HEK293T (cell line): Measurements from ENCODE around the gene PCBP3.

Source experiments
- CTCF ChIA-PET: fragments of 350-600 bp; formaldehyde crosslinking; extraction: SDS; loops from one replicate; lab custom pipeline; 2021; ENCODE audit warnings: antibody characterized with exemption, inconsistent platforms; lab: Yijun Ruan, JAX
- POLR2A ChIA-PET: fragments of 350-600 bp; formaldehyde crosslinking; extraction: SDS; loops from one replicate; lab custom pipeline; 2020; ENCODE audit warnings: antibody characterized with exemption, inconsistent platforms; lab: Yijun Ruan, JAX
- DNase-seq: peaks from one replicate; pipeline ENCODE4 v3.0.0; 2012; ENCODE audit warnings: mixed read lengths; ENCODE audit errors: extremely low spot score
- ARNT ChIP-seq: fragments of 450-650 bp; IDR thresholded peaks from 2 replicates; pipeline ENCODE4 v1.6.1; 2017; ENCODE audit warnings: mild to moderate bottlenecking
- BHLHE40 ChIP-seq: fragments of 450-650 bp; IDR thresholded peaks from 2 replicates; pipeline ENCODE4 v1.6.1; 2016; ENCODE audit warnings: mild to moderate bottlenecking, moderate library complexity, borderline replicate concordance
- CTBP1 ChIP-seq: fragments of 450-650 bp; IDR thresholded peaks from 2 replicates; pipeline ENCODE4 v1.6.1; 2016; ENCODE audit warnings: borderline replicate concordance
- ELF4 ChIP-seq: fragments of 450-650 bp; IDR thresholded peaks from 2 replicates; pipeline ENCODE4 v1.6.1; 2017; ENCODE audit warnings: antibody characterized with exemption
- FOXA1 ChIP-seq: fragments of 450-650 bp; IDR thresholded peaks from 2 replicates; pipeline ENCODE4 v1.6.1; 2016; ENCODE audit warnings: mild to moderate bottlenecking
- FOXK2 ChIP-seq: fragments of 450-650 bp; IDR thresholded peaks from 2 replicates; pipeline ENCODE4 v1.6.1; 2016; ENCODE audit warnings: mild to moderate bottlenecking
- FOXM1 ChIP-seq: fragments of 450-650 bp; IDR thresholded peaks from 2 replicates; pipeline ENCODE4 v1.6.1; 2017; ENCODE audit warnings: mild to moderate bottlenecking, borderline replicate concordance
- HDGF ChIP-seq: fragments of 450-650 bp; IDR thresholded peaks from 2 replicates; pipeline ENCODE4 v1.6.1; 2017; ENCODE audit warnings: antibody characterized with exemption, borderline replicate concordance
- L3MBTL2 ChIP-seq: fragments of 450-650 bp; conservative IDR thresholded peaks from 2 replicates; pipeline ENCODE4 v1.6.1; 2016; ENCODE audit warnings: mild to moderate bottlenecking
- LEF1 ChIP-seq: fragments of 450-650 bp; IDR thresholded peaks from 2 replicates; pipeline ENCODE4 v1.6.1; 2017; ENCODE audit warnings: mild to moderate bottlenecking, borderline replicate concordance
- NFRKB ChIP-seq: fragments of 450-650 bp; IDR thresholded peaks from 2 replicates; pipeline ENCODE4 v1.6.1; 2016; ENCODE audit warnings: mild to moderate bottlenecking, moderate library complexity
- PKNOX1 ChIP-seq: fragments of 450-650 bp; IDR thresholded peaks from 2 replicates; pipeline ENCODE4 v1.6.1; 2016
- SP1 ChIP-seq: fragments of 450-650 bp; IDR thresholded peaks from 2 replicates; pipeline ENCODE4 v1.6.1; 2017
- SUZ12 ChIP-seq: fragments of 450-650 bp; IDR thresholded peaks from 2 replicates; pipeline ENCODE4 v1.6.1; 2016; ENCODE audit warnings: mild to moderate bottlenecking
- TARDBP ChIP-seq: fragments of 450-650 bp; IDR thresholded peaks from 2 replicates; pipeline ENCODE4 v1.6.1; 2016
- ZNF384 ChIP-seq: fragments of 450-650 bp; IDR thresholded peaks from 2 replicates; pipeline ENCODE4 v1.6.1; 2016

Gene PCBP3

GRCh38 chr21:45792682-45793383 lies 149.3 kb downstream of the PCBP3 start:
- DNase-seq = no peak
- CTCF ChIA-PET = no interaction called here
- no peak for TF ChIP-seq SP1
- POLR2A ChIA-PET = no interaction called here

- TF ChIP-seq FOXA1 = no peak
- TF ChIP-seq L3MBTL2 = no peak
- DNase-seq = no peak
- ChIA-PET POLR2A (no interaction called here), CTCF (no interaction called here)
Observed at GRCh38 chr21:45794027-45794426, 150.5 kb downstream of the PCBP3 start.

- no peak for TF ChIP-seq CTBP1
- TF ChIP-seq HDGF = no peak
- no peak for TF ChIP-seq TARDBP
- DNase-seq = no peak
- CTCF ChIA-PET = interaction anchor here (0.7 kb wide), 1 partner anchor 144 kb away, joined by 3 read pairs; no protein-coding TSS in a partner anchor
- POLR2A ChIA-PET = no interaction called here
Observed at GRCh38 chr21:45796003-45796402, 152.5 kb downstream of the PCBP3 start.

- no peak for TF ChIP-seq PKNOX1
- TF ChIP-seq ARNT = no peak
- TF ChIP-seq CTBP1 = no peak
- TF ChIP-seq SUZ12 = no peak
- TF ChIP-seq NFRKB = no peak
- no peak for TF ChIP-seq BHLHE40
- no peak for TF ChIP-seq FOXM1
- no peak for TF ChIP-seq TARDBP
- ChIA-PET POLR2A (no interaction called here), CTCF (no interaction called here)
- no peak for DNase-seq
Observed at GRCh38 chr21:45797338-45797737, 153.8 kb downstream of the PCBP3 start.

- no peak for DNase-seq
- TF ChIP-seq FOXA1 = no peak
- no peak for TF ChIP-seq ARNT
- ChIA-PET POLR2A (no interaction called here), CTCF (no interaction called here)
Observed at GRCh38 chr21:45799765-45800338, 156.3 kb downstream of the PCBP3 start.

GRCh38 chr21:45800339-45801080 lies 157.0 kb downstream of the PCBP3 start:
- CTCF ChIA-PET = no interaction called here
- TF ChIP-seq ZNF384 = no peak
- TF ChIP-seq HDGF = no peak
- no peak for TF ChIP-seq FOXM1
- TF ChIP-seq SUZ12 = no peak
- TF ChIP-seq ELF4 = no peak
- TF ChIP-seq SP1 = no peak
- no peak for TF ChIP-seq TARDBP
- TF ChIP-seq PKNOX1 = no peak
- TF ChIP-seq ARNT = no peak
- POLR2A ChIA-PET = no interaction called here
- no peak for DNase-seq

- no peak for TF ChIP-seq LEF1
- no peak for TF ChIP-seq NFRKB
- no peak for TF ChIP-seq FOXK2
- TF ChIP-seq SP1 = no peak
- TF ChIP-seq ELF4 = no peak
- no peak for TF ChIP-seq ARNT
- TF ChIP-seq FOXA1 = no peak
- TF ChIP-seq FOXM1 = no peak
- POLR2A ChIA-PET = no interaction called here
- CTCF ChIA-PET = no interaction called here
Observed at GRCh38 chr21:45801129-45801964, 157.8 kb downstream of the PCBP3 start.

More at GRCh38 chr21:45801129-45801964, 157.8 kb downstream of the PCBP3 start:
- DNase-seq = no peak
